Activated T-helper 17 cell treated with anti-CD3 and anti-CD28 coated beads, Interleukin-2, amount 50 U/mL, for 72 hours (primary cell): ENCODE data around the gene CES5A. TPM values are rescaled to one million over a fixed set of nuclear protein-coding genes. Genes with fewer than 3 reads are reported as not detected.
"Not testable (repeated sequence)": the region's sequence is repeated elsewhere in the genome, so short reads cannot be mapped to it uniquely, and the experiment has no call there.

Experiments used
- ATAC-seq: fragments of 150-1000 bp; cut with Tn5 transposase; replicated peaks from 2 replicates; pipeline ENCODE4 v1.10.0; 2021; ENCODE audit warnings: mild to moderate bottlenecking, moderate library complexity
- H3K27ac Mint-ChIP-seq: one replicate; pipeline ENCODE4 v1.8.0; 2022; ENCODE audit warnings: mixed read lengths
- H3K27me3 Mint-ChIP-seq: one replicate; pipeline ENCODE4 v1.8.0; 2022; ENCODE audit warnings: mixed read lengths
- H3K36me3 Mint-ChIP-seq: one replicate; pipeline ENCODE4 v1.8.0; 2022; ENCODE audit warnings: low read depth, mild to moderate bottlenecking, mixed read lengths
- H3K4me1 Mint-ChIP-seq: one replicate; pipeline ENCODE4 v1.8.0; 2022; ENCODE audit warnings: mixed read lengths
- H3K4me3 Mint-ChIP-seq: one replicate; pipeline ENCODE4 v1.8.0; 2022; ENCODE audit warnings: mild to moderate bottlenecking, mixed read lengths
- H3K9me3 Mint-ChIP-seq: one replicate; pipeline ENCODE4 v1.8.0; 2022; ENCODE audit warnings: mixed read lengths
- total RNA-seq, 2 donors: library from RNA; stranded (reverse); gene quantifications; one replicate each; pipeline ENCODE4 v1.2.3, GENCODE V29; 2022

The CES5A gene
- total RNA-seq, 2 donors from 2014 or later, result not detected

- not testable (repeated sequence) for H3K36me3 Mint-ChIP-seq, H3K4me1 Mint-ChIP-seq, H3K4me3 Mint-ChIP-seq, ATAC-seq, H3K9me3 Mint-ChIP-seq, H3K27ac Mint-ChIP-seq
- peaks cover 13% of the 10 kb centered on the region for H3K27me3 Mint-ChIP-seq
Observed at GRCh38 chr16:55829232-55829631, 45.9 kb downstream of the CES5A start.

DNA sequence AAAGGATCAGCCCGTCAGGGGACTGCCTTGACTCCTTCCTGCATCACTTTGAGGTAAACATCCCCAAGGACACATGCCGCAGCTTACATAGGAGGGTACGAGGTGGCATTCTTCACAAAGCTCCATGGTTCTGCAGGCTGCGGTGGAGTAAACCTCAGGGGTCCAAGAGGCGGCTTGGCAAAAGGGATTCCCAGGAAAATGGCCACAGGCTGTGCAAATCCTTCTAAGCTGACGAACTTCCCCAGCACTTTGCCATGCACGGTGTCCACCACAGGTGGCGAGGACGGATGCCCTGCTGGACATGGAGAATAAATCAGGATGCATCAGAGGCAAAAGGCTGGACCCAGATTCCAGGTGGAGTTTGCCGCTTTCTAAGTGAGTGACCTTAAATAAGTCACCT lies 46.5 kb downstream of the CES5A start:
- no peaks in the 10 kb centered on the region for H3K36me3 Mint-ChIP-seq
- no peak overlapping the region for H3K27ac Mint-ChIP-seq
- no peaks in the 10 kb centered on the region for H3K9me3 Mint-ChIP-seq
- no peak for ATAC-seq
- no peaks in the 10 kb centered on the region for H3K4me1 Mint-ChIP-seq
- no peak overlapping the region for H3K4me3 Mint-ChIP-seq
- peaks cover 12% of the 10 kb centered on the region for H3K27me3 Mint-ChIP-seq

- peaks cover 35% of the 10 kb centered on the region for H3K27me3 Mint-ChIP-seq
- H3K4me1 Mint-ChIP-seq, result no peaks in the 10 kb centered on the region
- no peaks in the 10 kb centered on the region for H3K9me3 Mint-ChIP-seq
- no peak overlapping the region for H3K27ac Mint-ChIP-seq
- H3K4me3 Mint-ChIP-seq, result no peak overlapping the region
- no peaks in the 10 kb centered on the region for H3K36me3 Mint-ChIP-seq
- ATAC-seq, result no peak
Observed at GRCh38 chr16:55825115-55825728, 50.0 kb downstream of the CES5A start.

GRCh38 chr16:55824473-55825000 lies 50.6 kb downstream of the CES5A start:
- H3K36me3 Mint-ChIP-seq, result no peaks in the 10 kb centered on the region
- H3K27ac Mint-ChIP-seq, result no peak overlapping the region
- no peaks in the 10 kb centered on the region for H3K9me3 Mint-ChIP-seq
- H3K27me3 Mint-ChIP-seq, result peaks cover 35% of the 10 kb centered on the region
- H3K4me3 Mint-ChIP-seq, result no peak overlapping the region
- ATAC-seq, result no peak
- H3K4me1 Mint-ChIP-seq, result no peaks in the 10 kb centered on the region

GRCh38 chr16:55822280-55822810 lies 52.8 kb downstream of the CES5A start:
- no peak for ATAC-seq
- peaks cover 41% of the 10 kb centered on the region for H3K27me3 Mint-ChIP-seq
- no peaks in the 10 kb centered on the region for H3K36me3 Mint-ChIP-seq
- H3K9me3 Mint-ChIP-seq, result no peaks in the 10 kb centered on the region
- H3K27ac Mint-ChIP-seq, result no peak overlapping the region
- no peaks in the 10 kb centered on the region for H3K4me1 Mint-ChIP-seq
- no peak overlapping the region for H3K4me3 Mint-ChIP-seq

DNA sequence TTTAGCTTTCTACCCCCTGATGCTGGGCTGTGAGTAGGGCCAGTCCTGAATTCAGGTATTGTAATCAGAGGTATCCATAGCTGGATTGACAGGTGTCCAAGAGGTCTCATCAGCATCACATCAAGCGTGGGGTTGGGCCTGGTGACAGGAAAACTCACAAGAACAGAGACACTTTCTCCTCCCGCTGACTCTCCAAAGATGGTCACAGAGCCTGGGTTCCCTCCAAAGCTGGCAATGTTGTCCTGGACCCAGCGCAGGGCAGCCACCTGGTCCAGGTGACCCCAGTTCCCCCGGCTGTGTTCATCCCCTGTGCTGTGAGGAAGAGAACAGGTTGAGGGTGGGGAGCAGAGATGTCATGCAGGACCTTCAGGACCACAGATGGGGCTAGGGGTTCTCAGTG lies 54.0 kb downstream of the CES5A start:
- no peak for ATAC-seq
- H3K9me3 Mint-ChIP-seq, result no peaks in the 10 kb centered on the region
- peaks cover 44% of the 10 kb centered on the region for H3K27me3 Mint-ChIP-seq
- H3K27ac Mint-ChIP-seq, result no peak overlapping the region
- no peaks in the 10 kb centered on the region for H3K36me3 Mint-ChIP-seq
- H3K4me3 Mint-ChIP-seq, result no peak overlapping the region
- H3K4me1 Mint-ChIP-seq, result no peaks in the 10 kb centered on the region

GRCh38 chr16:55820615-55821014 lies 54.6 kb downstream of the CES5A start:
- Mint-ChIP-seq H3K9me3 (no peaks in the 10 kb centered on the region), H3K36me3 (no peaks in the 10 kb centered on the region), H3K27ac (no peak overlapping the region), H3K27me3 (peaks cover 49% of the 10 kb centered on the region), H3K4me3 (no peak overlapping the region), H3K4me1 (no peaks in the 10 kb centered on the region)
- no peak for ATAC-seq

GRCh38 chr16:55817236-55817912 lies 57.8 kb downstream of the CES5A start:
- peaks cover 48% of the 10 kb centered on the region for H3K27me3 Mint-ChIP-seq
- H3K27ac Mint-ChIP-seq, result no peak overlapping the region
- no peaks in the 10 kb centered on the region for H3K36me3 Mint-ChIP-seq
- H3K4me1 Mint-ChIP-seq, result no peaks in the 10 kb centered on the region
- no peaks in the 10 kb centered on the region for H3K9me3 Mint-ChIP-seq
- H3K4me3 Mint-ChIP-seq, result no peak overlapping the region
- no peak for ATAC-seq

DNA sequence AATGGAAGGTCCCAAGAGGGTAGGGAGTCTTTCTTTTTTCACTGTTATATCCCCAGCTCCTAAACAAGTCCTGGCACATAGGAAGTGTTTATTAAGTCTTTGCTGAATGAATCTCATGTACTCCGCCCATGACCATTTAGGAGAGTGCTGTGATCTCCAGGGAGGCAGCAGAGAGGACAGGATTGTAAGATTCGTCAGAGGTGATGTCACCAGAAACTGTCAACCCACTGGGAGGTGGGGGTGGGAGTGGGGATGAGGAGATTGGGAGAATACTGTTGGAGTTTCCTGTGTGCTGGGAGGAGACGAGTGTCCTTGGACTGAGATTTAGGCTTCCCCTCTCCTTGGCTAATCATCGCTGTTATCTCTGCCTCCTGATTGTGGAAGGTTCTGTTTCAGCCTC lies 59.0 kb downstream of the CES5A start:
- not testable (repeated sequence) for H3K27ac Mint-ChIP-seq, H3K36me3 Mint-ChIP-seq, H3K4me1 Mint-ChIP-seq, H3K4me3 Mint-ChIP-seq, H3K9me3 Mint-ChIP-seq
- H3K27me3 Mint-ChIP-seq, result peaks cover 45% of the 10 kb centered on the region
- peak; percentile 14 for ATAC-seq

GRCh38 chr16:55815320-55815719 lies 59.9 kb downstream of the CES5A start:
- ATAC-seq, result no peak

DNA sequence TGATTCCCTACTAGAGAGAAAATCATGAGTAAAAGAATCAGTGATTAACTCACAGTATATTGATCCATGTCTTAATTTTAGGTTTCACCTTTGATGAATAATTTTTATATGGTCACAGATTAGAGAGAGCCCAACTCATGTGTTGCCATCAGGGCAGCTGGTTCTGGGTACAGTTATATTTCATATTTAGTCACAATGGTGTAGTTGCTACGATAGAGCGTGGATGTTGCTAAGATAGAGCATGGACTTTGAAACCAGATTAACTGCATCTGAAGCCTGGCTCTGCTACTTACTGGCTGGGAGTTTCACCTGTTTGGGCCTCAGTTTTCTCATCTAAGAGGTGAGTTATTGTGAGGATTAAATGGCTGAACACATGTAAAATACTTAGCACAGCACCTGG lies 61.0 kb downstream of the CES5A start:
- not testable (repeated sequence) for ATAC-seq, H3K36me3 Mint-ChIP-seq, H3K9me3 Mint-ChIP-seq, H3K4me3 Mint-ChIP-seq, H3K27ac Mint-ChIP-seq, H3K4me1 Mint-ChIP-seq
- H3K27me3 Mint-ChIP-seq, result peaks cover 43% of the 10 kb centered on the region

More at GRCh38 chr16:55815320-55815719, 59.9 kb downstream of the CES5A start:
- no peak overlapping the region for H3K27ac Mint-ChIP-seq
- H3K4me3 Mint-ChIP-seq, result no peak overlapping the region
- no peaks in the 10 kb centered on the region for H3K36me3 Mint-ChIP-seq
- H3K4me1 Mint-ChIP-seq, result no peaks in the 10 kb centered on the region
- H3K9me3 Mint-ChIP-seq, result no peaks in the 10 kb centered on the region
- peaks cover 38% of the 10 kb centered on the region for H3K27me3 Mint-ChIP-seq

DNA sequence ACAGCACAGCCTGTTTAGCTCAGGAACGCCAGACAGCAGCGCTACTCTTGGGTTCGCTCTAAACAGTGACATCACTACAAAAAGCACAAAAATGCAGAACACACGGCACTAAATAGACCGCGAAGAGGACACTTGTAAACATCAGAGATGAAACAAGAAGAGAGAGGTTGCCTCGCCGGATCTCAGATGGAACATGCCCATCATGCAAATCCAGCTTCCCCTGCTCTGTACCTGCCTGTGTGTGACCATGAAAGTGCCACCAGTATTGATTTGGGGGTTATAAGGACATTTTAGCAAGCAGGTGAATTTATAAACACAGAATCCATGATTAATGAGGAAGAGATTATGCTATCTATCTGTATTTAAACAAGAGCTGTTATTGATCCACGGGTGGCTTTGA lies 61.4 kb downstream of the CES5A start:
- H3K27me3 Mint-ChIP-seq, result peaks cover 41% of the 10 kb centered on the region
- H3K4me1 Mint-ChIP-seq, H3K36me3 Mint-ChIP-seq, H3K9me3 Mint-ChIP-seq, H3K4me3 Mint-ChIP-seq, H3K27ac Mint-ChIP-seq, ATAC-seq: not testable (repeated sequence)

DNA sequence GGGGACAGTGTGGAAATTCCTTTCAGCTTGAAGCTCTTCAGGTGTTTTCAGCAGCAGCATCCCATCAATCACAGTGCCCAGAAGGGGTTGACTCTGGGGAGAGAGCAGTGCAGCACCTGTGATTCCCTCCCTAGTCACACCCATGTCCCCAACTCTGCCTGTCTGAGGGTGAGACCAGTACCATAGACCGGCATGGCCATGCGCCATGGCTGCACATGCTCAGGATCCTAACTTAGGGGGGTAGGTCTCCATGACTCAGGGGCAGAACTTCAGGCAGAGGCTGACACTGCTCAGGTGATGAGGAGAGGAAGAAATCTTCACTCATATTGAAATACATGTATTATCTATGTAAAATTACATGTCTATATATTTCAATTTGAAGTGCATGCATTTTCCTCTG lies 62.2 kb downstream of the CES5A start:
- Mint-ChIP-seq H3K4me3 (no peak overlapping the region), H3K27ac (no peak overlapping the region), H3K27me3 (peaks cover 40% of the 10 kb centered on the region), H3K4me1 (no peaks in the 10 kb centered on the region), H3K9me3 (no peaks in the 10 kb centered on the region), H3K36me3 (no peaks in the 10 kb centered on the region)
- ATAC-seq, result no peak

GRCh38 chr16:55811811-55812210 lies 63.4 kb downstream of the CES5A start:
- H3K9me3 Mint-ChIP-seq, result no peaks in the 10 kb centered on the region
- H3K27ac Mint-ChIP-seq, result no peak overlapping the region
- H3K4me1 Mint-ChIP-seq, result no peaks in the 10 kb centered on the region
- peaks cover 33% of the 10 kb centered on the region for H3K27me3 Mint-ChIP-seq
- H3K4me3 Mint-ChIP-seq, result no peak overlapping the region
- ATAC-seq, result no peak
- no peaks in the 10 kb centered on the region for H3K36me3 Mint-ChIP-seq

- Mint-ChIP-seq H3K4me3 (no peak overlapping the region), H3K9me3 (no peaks in the 10 kb centered on the region), H3K4me1 (no peaks in the 10 kb centered on the region), H3K27me3 (peaks cover 24% of the 10 kb centered on the region), H3K27ac (no peak overlapping the region), H3K36me3 (no peaks in the 10 kb centered on the region)
- no peak for ATAC-seq
Observed at GRCh38 chr16:55810451-55810961, 64.7 kb downstream of the CES5A start.
